Myocyte (in vitro differentiated cells): ENCODE results near the gene TIPIN. TPM values are rescaled to one million over a fixed set of nuclear protein-coding genes. Genes with fewer than 3 reads are reported as not detected.
"Not testable (repeated sequence)": the region's sequence is repeated elsewhere in the genome, so short reads cannot be mapped to it uniquely, and the experiment has no call there.

Experiments used
- DNase-seq: peaks from one replicate; pipeline ENCODE4 v3.0.0-alpha.2; 2012; ENCODE audit warnings: low read depth
- total RNA-seq: library from RNA; depleted of rRNA; stranded (reverse); fragments of >200 nt; gene quantifications from 2 replicates; pipeline ENCODE4 v1.2.3, GENCODE V29; 2014

The TIPIN gene
- total RNA-seq, 1 donor from 2014 or later = 7.8 TPM

DNA sequence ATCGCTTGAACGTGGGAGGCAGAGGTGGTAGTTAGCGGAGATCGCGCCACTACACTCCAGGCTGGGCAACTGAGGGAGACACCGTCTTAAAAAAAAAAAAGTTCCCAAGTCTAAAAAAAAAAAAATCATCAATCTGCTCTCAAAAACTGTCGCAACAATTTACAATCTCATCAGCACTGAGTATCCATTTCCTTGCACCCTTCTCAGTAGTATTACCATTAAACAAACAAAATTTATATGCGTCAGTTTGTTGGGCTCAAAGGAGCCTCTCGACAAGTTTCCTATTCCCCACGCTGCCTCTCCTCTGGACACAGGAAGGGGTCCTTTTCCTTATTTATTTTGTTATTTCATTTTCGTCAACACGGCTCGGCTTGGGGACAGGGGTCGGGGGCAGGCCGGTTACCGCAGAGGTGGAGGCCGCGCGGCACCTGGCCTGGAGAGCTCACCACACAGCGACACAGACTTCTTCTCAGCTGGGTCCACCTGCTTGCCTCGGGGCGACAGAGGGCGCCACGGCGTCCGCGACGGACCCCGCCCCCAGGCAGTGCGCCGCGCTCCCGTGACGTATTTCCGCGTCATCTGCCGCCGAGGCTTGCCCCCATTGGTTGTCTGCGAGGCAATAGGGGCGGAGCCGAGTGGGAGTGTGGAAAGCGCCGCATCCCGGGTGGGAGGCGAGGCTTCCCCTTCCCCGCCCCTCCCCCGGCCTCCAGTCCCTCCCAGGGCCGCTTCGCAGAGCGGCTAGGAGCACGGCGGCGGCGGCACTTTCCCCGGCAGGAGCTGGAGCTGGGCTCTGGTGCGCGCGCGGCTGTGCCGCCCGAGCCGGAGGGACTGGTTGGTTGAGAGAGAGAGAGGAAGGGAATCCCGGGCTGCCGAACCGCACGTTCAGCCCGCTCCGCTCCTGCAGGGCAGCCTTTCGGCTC, 30.0 kb upstream of the TIPIN start, which contains the start of gene MAP2K1:
Gene MAP2K1 (plus strand): TSS at position 709 of the 920 bp plus-strand sequence. CDS start 436 bp downstream, outside the sequence.
- peak; percentile 98 for DNase-seq

- DNase-seq = not testable (repeated sequence)
Observed at GRCh38 chr15:66381376-66381775, 24.9 kb upstream of the TIPIN start.

DNA sequence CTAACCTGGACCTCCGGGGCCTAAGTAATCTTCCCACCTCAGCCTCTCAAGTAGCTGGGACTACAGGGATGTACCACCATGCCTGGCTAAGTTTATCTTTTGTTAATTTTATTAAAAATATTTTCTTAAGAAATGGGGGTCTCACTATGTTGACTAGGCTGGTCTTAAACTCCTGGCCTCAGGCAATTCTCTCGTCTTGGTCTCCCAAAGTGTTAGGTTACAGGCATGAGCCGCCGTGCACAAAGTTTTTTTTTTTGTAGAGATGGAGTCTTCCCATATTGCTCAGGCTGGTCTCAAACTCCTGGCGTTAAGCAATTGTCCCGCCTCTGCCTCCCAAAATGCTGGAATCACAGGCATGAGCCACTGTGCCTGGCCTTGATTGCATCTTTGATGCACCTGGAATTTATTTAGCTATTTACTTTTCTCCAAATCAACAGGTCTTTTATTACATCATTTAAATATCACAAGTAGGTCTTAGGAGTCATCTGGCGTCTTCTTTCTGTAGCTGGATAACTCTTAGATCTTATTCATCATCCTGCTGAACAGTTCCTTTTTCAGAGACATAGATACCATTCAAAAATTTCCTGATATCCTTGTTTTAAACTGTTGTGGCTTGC, 22.4 kb upstream of the TIPIN start:
- DNase-seq = no peak

- no peak for DNase-seq
Observed at GRCh38 chr15:66374179-66374578, 17.7 kb upstream of the TIPIN start.

DNA sequence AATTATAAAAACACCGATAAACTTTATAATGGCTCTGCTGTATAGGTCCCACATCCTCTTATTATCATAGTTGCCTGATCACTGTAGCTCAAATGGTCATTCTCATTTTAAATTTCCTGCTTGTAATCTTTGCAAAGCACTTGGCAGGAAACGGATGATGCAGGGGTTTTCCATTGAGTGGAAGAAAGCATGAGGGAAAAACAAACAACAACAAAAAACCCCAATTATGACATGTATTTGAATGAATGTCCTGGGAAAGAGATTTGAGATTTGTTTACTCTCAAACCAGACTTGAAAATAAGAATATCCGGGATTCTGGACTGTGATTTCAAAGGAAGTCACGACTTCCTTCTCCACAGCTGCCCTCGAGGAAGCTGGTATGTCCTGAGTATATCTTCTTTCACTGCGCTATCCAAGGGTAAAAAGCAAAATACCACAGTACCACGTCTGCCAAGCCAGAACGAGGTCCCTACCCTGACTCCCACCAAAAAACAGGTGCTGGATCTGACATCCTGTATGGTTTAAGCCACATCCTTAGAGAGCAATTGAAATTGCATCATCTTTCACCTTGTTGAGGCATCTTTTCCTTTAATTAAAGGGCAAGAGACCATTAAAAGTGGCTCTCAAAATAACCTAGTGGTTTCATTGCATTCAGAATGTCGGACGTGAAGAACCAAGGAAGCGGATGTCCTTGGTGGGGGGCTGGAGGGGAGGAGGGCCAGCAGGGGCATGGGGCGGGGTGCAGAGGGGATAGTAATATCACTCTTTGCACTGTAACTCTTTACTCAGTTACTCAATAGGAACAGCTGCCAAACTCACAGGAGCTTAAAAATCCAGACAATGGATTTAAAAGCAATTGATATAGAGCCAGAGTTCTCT, 13.5 kb upstream of the TIPIN start:
- DNase-seq = peak; percentile 68

GRCh38 chr15:66364944-66365528, 8.6 kb upstream of the TIPIN start:
- no peak for DNase-seq

DNA sequence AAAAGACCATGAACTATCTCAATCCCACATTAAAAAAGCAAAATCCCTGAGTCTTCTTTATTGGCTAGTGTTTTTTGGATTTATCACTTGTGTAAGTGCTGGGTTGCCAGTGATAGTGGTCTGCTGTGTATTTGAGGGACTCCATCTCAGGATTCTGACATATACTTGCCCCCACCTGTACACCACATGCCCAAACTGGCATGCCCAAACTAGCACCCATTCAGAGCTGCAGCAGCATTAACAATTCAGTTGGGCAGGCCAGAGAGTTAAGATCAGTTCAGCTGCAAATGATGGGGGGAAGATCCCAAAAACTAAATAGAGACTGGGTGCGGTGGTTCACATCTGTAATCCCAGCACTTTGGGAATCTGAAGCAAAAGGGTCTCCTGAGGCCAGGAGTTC, 6.3 kb upstream of the TIPIN start:
- DNase-seq = no peak

DNA sequence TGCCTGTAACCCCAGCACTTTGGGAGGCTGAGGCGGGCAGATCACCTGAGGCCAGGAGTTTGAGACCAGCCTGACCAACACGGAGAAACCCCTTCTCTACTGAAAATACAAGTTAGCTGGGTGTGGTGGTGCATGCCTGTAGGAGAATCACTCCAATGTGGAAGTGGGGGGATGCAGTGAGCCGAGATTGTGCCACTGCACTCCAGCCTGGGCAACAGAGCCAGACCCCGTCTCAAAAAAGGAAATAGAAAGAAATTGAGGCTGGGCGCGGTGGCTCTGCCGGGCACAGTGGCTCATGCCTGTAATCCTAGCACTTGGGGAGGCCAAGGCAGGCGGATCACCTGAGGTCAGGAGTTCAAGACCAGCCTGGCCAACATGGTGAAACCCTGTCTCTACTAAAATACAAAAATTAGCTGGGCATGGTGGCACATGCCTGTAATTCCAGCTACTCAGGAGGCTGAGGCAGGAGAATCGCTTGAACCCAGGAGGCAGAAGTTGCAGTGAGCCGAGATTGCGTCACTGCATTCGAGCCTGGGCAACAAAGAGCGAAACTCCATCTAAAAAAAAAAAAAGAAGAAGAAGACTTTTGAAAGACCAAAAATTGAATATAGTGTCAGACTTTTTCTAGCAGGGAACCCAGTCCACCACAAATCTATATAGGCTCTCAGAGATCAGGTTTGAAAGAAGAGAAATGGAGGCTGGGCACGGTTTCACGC, 5.4 kb upstream of the TIPIN start:
- not testable (repeated sequence) for DNase-seq

- no peak for DNase-seq
Observed at GRCh38 chr15:66359740-66360139, 3.3 kb upstream of the TIPIN start.

DNA sequence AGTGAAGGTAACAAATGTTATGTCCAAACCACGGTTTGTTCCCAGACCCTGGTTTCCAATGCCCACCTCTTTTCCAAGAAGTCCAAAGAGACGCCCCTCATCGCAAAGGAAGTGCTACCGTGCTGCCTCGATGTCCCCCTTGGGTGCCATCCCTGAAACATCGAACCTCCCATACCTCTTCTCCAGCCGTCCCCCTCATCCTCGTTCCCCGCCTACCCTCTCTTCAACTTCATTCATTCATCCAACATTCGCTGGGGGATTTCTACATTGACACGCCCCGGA, 467 bp downstream of the TIPIN start:
- DNase-seq = no peak

DNA sequence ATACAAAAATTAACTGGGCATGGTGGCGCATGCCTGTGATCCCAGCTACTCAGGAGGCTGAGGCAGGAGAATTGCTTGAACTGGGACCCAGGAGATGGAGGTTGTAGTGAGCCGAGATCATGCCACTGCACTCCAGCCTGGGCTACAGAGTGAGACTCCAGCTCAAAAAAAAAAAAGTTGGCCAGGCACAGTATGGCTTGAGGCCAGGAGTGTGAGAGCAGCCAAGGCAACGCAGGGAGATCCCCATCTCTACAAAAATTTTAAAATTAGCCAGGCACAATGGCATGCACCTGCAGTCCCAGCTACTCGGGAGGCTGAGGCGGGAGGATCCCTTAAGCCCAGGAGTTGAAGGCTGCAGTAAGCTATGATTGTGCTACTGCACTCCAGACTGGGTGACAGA, 8.0 kb downstream of the TIPIN start:
- DNase-seq = not testable (repeated sequence)

DNA sequence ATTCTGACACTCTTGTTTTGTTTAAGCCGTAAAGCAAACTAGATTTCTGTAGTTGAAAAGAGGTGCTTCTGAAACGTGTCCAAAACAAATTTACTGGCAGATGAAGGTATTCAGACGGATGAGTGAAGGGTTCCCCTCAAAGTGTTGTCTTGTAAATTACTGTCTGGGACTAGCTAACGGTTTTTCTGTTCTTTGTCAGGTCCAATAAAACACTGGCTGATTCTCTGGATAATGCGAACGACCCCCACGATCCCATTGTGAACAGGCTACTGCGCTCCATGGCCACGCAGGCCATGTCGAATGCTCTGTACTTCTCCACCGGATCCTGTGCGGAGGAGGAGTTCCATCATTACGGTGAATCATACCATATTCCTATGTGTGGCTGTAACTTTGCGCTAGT, 27.7 kb downstream of the TIPIN start:
- DNase-seq = no peak

DNA sequence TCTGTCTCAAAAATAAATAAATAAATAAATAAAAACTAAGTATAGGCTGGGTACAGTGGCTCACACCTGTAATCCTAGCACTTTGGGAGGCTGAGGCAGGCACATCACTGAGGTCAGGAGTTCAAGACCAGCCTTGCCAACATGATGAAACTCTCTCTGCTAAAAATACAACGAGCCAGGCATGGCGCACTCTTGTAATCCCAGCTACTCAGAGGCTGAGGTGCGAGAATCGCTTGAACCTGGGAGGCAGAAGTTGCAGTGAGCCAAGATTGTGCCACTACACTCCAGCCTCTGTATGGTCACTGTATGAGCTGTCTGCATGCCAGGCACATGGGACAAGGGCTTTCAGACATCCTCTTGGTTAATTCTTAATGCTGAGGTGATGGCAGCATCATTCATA, 28.7 kb downstream of the TIPIN start:
- no peak for DNase-seq

DNA sequence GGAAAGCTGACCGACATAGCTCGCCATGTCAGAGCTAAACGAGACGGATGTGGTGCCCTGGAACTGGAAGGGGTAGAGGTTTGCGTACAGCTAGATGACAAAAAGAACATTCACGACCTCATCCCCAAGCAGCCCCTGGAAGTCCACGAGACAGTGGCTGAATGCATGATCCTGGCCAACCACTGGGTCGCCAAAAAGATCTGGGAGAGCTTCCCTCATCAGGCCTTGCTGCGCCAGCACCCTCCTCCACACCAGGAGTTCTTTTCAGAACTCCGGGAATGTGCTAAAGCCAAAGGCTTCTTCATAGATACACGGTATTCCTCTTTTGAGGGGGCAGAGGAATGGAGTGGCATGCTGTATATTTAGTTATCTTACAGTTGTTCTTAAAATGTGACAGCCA, 30.4 kb downstream of the TIPIN start:
- no peak for DNase-seq

DNA sequence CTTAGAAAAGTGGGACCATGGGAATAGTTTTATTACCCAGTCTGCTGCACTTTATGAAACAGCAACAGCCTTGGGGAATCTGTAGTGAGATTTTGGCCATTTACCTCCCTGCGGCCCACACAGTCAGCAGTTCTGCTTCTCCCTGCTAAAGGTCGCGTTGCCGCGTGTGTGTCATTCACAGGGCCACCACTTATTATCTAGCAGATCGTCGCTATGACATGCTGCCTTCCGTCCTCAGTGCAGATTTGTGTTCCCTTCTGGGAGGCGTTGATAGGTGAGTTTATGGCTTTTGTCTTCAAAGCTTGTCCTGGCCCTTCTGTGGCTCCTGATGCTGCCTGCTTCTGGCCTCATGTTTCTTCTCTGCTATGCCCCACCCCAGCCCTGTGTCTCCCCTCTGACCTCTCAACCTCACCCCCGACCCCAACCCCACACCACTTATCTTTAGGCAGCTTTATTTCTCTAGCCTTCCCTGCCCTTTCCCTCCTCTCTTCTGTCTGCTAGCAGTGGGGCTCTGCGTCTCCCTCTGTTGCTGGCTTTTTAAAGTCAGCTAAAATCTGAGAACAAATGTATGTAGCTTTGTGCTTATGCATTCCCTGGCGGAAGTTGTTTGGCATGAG, 33.1 kb downstream of the TIPIN start:
- no peak for DNase-seq

- DNase-seq = no peak
Observed at GRCh38 chr15:66312144-66312543, 44.3 kb downstream of the TIPIN start.

DNA sequence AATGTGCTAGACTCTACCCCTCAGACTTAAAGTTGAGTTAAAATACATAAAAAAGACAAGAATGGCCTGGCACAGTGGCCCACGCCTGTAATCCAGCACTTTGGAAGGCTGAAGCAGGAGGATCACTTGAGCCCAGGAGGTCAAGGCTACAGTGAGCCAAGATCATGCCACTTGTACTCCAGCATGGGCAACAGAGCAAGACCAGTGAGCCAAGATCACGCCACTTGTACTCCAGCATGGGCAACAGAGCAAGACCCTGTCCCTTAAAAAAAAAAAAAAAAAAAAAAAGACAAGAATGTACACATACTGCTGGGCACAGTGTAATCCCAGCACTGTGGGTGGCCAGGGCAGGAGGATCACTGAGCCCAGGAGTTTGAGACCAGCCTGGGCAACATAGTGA, 45.7 kb downstream of the TIPIN start:
- DNase-seq = no peak

DNA sequence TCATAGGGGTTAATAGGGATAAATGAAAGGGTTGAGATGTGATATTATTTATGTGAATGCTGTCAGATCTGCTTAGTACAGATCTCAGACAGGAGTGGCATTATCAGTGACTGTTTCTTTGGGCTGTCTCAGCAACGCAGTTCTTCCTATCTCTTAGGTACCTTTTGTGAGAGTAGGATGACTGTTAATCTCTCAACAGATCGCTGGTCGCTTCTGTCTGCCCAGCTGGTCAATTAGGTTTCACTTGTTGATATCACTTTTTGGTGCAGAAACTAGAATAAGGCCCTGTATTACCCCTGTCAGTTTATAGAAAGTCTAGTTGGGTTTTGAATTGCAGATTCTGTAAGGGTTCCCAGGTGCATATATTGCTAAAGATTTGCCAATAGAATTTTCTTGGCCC, 46.7 kb downstream of the TIPIN start:
- DNase-seq = no peak

DNA sequence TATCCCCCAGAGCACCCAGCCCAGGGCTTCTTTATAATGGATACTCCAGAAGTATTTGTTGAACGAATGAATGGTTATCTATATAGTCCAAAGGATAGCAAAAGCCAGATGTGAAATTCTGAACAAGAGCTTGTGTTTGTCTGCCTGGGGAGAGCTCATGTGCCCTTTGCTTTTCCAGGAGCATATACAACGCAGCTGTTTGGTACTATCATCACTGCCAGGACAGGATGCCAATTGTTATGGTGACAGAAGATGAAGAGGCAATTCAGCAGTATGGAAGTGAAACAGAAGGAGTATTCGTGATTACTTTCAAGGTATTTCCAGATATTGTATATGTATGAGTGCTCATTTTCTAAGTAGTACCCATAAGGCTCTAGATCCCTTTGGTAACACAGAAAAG, 48.0 kb downstream of the TIPIN start:
- peak; percentile 14 for DNase-seq

- no peak for DNase-seq
Observed at GRCh38 chr15:66306381-66306780, 50.1 kb downstream of the TIPIN start.
